GM19455 (cell line): ENCODE measurements around the gene FCHSD2.

Source experiments
- ATAC-seq: cut with Tn5 transposase; IDR thresholded peaks from one replicate; pipeline ENCODE4 v1.9.1; 2021; ENCODE audit not compliant: unreplicated experiment

FCHSD2 gene

DNA sequence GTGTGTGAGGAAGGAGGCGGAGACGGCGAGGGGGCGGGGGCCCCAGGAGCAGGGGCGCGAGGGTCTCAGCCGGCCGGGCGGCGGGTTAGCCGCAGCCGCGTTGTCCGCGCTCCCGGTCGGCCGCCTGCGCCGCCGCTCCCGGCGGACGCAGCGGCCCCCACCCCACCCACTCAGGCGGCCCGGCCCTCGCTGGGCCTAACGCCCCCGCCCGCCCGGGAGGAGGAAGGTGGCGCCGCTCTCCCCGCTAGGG, at the start of gene FCHSD2:
Gene FCHSD2, minus strand, starts transcription at position 191 of the 250 bp plus-strand sequence. CDS start 441 bp downstream, outside the sequence.
- ATAC-seq, result no peak

DNA sequence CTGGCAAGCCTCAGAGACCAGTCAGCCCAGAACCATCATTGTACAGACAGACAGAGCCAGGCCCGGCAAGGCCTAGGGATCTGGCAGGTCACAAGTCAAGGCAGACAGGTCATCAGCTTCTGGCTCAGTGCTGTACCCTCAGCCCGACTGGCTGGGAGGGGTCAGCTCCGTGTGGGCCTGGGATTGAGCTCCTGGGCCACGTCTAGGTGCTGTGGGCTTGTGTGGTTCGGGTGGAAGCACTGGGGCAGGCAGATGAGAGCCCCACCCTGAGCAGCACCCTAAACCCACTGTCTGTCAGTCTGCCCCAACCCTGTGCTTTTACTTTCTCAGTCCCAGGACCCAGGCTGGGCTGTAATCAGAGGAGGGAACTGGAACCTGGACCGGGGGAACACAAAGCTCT, 49.0 kb upstream of the FCHSD2 start:
- ATAC-seq, result no peak

DNA sequence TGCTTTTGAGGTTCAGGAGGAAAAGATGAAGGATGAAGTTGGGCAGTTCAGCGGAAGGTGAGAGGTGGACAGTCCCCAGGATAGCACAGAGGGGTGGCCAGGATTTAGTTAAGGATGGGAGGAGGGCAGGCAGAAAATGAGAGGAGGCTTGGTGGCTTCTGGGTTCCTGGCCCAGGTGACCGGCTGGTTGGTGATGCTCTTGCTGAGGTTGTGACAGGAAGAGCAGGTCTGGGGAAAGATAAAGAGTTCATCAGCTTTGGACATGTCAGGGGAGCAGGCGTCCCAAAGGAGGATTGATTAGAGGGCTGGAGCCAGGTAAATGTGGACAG, 48.4 kb upstream of the FCHSD2 start:
- ATAC-seq, result no peak

DNA sequence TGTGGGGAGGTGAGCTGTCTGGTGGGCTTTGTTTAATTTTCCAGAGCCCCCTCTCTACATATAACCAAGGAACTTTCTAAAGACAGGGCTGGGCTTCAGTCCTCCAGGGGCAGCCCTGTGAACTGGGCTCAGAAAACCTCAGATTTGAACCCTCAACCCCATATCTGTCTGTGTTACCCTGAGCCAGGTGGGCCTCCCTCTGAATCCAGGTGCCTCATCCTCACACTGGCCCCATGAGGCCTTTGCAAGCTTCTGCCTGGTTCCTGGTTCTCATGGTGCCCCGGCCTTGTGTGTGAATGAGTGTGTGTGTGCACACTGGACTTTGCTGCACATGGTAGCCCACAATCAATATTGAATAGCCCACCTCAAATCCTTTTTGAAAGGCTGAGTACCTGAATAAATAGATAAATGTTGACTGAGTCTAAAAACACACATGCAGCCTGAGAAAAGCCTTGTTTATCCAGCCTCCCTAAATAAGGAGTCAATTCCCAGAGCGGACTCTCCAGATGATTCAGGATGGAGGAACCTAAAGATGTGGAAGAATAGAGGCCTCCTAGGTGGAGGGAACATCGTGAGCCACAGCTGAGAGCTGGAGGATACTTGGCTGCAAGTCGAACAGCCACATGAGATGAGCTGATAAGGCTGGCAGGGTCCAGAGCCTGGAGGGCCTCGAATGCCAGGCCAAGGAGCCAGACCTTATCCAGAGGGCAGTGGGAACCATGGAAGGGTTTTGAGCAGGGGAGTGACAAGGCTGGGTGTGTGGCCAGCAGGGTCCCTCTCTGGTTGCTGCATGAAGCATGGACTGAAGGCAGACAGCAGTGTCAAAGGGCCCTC, 47.8 kb upstream of the FCHSD2 start:
- ATAC-seq, result no peak

DNA sequence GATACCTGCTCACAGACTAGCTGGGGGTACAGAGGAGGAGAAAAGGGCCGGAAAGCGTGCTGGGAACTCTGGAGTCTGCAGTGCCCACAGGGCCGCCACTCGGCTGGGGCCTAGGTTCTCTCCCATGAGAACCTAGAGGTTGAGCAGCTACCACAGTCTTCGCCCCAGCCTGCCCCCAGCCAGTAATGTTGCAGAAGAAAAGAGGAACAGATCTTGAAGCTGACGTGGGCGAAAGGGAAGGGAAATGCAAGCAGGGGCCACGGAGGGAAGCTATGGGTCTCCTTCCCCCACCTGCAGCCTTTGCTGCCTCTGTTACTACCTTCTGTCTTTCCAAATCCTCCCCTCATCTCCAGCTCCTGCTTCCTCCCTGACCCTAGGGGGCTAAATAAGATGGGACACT, 47.2 kb upstream of the FCHSD2 start:
- no peak for ATAC-seq

DNA sequence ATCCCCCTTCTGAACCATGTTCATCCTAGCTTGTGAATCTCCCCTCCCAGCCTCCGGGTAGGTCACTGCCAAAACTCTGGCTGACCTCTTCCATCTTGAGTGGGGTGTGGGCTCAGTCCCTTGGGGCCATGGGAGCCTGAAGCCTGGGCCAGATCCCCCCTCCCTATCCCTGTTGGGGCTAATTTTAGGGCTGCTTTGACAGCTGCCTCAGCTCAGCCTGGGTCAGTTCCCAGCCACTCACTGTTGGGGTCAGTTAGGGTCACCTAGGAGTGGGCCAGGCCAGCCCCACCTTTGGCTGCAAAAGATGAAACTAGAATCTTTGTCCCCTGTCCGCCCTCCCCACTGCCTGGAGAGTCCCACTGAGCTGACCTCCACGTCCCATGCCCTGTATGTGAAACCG, 46.2 kb upstream of the FCHSD2 start:
- ATAC-seq, result no peak

DNA sequence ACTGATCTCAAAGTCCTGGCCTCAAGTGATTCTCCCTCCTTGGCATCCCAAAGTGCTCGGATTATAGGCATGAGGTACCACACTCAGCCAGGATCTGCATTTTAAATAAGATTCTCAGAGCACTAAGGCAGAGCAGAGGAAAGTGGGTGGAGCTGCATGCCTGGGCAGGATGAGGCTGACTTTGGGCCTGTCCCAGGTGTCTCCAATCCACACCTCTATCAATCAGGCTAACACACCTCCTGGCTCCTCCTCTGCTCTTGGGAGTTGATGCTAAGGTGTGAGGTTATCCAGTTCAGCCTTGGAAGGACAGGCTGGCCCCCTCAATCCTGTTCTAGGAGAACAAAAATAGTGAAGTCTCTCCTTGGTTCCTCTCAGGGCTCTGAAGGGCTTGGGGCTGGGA, 45.7 kb upstream of the FCHSD2 start:
- no peak for ATAC-seq

DNA sequence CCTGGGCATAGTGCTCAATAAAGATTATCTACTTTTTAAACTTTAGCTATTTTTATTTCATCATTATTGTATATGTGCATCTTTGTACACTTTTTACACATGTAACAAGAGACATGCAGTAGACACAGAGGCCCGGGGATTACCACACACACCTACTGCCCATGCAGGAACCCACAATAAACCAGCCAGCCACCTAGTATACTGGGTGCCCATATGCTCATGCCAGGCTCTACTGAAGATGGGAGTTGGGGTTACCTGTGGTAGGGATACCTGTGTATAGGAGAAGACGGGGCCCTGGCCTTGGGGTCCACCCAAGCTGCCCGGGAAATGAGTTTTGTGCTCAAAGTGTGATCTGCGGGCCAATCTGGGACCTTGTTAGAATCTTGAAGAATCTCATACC, 44.8 kb upstream of the FCHSD2 start:
- ATAC-seq, result no peak

DNA sequence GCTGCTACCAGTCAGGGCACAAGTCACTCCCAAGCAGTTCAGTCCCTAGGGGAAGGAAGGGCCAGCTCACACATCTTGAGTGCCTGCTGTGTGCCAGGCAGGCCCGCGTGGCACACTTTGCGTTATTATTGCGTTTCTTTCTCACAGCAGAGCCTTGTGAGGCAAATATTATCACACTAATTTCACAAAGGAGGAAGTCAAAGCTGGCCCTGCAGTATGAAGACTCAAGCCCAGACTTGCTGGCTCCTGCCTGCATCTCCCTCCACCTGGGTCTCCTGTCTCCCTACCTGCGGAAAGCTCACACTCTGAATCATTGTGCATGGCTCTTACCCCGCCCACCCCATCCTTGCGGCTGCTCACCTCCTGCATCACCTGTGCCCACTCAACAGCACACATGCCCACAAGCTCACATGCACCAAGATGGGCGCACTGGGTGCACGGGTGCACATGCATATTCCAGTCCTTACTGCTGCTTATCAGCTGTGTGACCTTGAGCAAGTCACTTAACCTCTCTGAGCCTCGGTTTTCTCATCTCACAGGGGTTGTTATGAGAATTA, 44.3 kb upstream of the FCHSD2 start:
- ATAC-seq, result no peak

DNA sequence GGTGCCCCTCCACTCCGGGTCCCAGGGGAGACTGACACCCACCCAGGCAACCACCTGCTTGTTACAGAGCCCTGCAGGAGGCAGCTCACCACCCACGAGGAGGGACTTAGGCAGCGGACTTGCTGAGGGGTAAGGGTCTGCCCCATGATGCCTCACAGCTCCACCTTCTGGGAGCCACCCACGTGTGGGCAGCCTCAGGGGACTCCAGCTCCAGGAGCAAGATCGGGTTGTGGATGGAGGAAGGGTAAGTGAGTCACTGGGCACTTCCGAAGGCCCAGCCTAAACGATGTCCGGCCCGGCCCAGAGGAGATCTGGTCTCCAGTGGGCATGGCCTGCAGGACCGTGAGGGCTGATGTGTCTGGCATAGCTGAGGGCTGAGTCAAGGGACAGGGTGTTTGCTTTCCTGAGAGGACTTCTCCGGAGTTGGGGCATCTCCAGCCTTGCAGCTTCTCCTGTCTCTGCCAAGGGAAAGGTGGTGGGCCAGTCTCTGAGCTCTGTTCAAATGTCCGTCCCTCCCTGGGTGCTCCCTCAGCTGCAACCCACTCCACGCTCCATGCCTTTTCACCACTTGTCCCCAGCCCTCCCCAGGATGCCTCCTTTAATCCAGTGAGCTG, 43.7 kb upstream of the FCHSD2 start:
- ATAC-seq, result no peak

DNA sequence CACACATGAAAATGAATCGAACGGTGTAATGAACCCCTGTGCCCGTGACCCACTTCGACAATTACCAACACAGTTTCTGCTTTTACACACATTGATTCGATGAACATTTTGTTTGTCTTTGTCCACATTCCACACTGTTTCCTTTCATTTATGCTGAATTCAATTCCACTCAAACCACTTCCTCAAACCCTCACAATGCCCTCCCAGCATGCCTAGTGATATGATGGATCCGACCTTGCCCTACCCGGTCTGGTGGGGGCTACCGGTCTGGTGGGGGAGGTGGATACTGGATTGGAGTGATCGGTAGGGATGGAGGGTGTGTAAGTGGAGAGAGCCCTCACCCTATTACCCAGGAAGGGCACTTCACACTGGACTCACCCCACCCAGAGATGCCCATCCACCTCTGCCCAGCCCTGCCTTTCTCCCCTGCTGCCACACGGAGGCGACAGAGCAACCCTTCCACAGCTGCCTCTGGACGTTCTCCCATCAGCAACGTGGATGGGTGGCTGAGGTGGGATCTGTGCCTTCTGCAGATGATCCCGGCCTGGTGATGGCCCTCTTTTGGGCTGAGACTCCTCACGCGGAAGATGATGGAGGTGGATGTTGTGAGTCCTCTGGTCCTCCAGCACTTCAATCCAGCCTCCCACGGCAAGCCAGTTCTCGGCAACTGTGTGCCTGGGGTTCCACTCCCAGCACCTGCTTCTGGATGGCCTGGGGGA, 43.0 kb upstream of the FCHSD2 start:
- no peak for ATAC-seq

DNA sequence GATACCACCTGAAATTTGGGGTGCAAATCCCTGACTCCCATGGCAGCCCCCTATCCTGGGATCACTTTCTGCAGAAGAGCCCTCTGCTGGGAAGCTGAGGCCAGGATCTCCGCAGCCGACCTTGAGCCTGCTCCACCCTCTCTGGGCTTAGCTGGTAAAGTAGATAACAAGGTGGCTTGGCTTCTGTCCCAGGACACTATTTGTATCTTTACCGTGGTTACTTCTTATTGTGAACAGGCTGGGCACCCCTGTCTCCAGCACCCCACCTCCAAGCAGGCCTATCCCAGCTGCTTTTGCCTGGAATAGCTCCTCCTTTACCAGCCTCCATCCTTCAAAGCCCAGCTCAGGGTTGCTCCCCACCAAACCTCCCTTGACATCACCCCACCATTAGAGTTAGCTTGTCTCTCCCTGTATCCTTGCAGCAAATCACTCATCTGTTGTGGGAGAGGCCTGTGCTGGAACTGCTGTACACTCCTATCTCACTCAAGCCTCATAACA, 40.8 kb upstream of the FCHSD2 start:
- no peak for ATAC-seq

DNA sequence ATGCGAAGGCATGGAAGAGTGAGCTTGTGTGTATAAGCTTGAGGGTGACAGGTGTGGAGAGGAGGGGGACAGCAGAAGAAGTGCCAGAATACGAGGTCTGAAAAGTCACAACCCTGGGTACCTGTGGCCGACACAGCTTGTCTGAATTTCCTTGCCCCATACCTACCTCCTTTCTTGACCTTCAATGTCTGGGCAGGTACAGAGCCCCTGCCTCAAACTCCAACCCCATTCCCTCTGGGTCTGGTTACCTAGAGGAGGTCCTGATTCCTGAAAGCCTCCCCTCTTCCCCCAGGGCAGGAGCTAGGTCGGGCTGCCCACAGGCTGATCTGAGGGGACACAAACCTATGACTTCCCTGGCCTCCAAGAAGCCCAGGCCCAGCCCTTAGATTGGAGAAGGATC, 36.6 kb upstream of the FCHSD2 start:
- ATAC-seq, result no peak

DNA sequence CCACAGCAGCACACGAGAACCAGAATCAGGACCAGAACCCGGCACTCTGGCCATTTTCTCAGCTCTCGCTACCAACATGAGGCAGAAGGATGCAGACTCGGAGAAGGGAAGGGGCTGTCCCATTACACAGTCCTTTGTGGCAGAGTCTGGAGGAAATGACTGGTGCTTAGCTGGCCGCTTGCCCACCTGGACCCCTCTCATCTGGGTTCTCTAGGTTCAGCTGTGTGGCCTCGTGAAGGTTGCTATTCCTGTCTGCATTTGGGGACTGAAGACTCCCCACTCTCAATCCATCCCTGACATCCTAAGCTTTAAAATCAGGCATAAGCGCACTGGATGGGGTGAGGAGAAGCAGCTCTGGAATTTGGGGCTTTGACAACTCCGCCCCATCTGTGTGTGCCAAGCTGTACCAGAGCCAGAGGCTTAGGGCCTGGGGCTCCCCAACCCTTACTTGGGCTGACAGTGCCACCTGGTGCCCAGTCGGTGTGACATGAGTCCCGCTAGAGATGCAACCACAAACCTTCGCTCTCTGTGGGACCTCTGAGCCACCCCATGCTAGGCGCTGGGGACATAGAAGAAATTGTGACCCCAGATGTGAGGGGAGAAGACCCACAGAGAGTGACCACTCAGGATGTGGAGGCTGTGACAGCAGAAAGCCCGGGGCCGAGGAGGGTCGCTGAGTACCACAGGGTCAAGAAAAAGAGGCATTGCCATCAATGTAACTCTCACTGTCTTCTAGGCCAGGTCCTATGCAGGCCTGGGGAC, 35.8 kb upstream of the FCHSD2 start:
- peak; percentile 76 for ATAC-seq

DNA sequence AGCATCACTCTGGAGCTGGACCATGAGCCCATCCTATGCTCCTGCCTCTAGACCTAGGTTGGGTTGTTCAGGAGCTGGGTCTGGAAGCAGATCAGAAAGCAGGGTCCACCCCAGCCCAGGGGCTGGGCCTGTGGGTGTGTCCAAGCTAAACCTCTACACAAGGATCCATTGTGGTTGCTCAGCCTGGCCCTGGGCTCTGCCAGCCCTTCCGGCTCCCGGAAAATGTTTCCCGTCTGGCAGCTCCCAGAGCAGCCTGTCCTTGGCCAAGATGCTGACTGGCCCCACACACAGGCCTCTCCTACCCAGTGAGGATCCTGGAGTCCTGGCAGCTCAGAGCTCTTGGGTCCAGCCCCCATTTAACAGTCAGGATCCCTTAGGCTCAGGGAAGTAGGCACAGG, 35.3 kb upstream of the FCHSD2 start:
- no peak for ATAC-seq

DNA sequence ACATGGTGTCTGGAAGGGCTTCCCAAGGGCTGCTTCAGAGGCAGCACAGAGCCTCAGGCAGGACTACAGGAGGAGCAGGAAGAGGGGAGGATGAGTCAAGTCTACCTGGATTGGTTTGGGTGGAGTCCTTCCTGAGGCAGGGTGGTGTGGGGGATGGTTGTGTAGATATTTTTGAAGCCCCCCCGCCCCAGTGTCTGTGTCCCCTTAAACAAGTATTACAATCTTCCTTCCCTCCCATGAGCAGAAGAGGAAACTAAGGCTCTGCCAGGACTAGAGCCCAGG, 34.7 kb upstream of the FCHSD2 start:
- ATAC-seq, result no peak

DNA sequence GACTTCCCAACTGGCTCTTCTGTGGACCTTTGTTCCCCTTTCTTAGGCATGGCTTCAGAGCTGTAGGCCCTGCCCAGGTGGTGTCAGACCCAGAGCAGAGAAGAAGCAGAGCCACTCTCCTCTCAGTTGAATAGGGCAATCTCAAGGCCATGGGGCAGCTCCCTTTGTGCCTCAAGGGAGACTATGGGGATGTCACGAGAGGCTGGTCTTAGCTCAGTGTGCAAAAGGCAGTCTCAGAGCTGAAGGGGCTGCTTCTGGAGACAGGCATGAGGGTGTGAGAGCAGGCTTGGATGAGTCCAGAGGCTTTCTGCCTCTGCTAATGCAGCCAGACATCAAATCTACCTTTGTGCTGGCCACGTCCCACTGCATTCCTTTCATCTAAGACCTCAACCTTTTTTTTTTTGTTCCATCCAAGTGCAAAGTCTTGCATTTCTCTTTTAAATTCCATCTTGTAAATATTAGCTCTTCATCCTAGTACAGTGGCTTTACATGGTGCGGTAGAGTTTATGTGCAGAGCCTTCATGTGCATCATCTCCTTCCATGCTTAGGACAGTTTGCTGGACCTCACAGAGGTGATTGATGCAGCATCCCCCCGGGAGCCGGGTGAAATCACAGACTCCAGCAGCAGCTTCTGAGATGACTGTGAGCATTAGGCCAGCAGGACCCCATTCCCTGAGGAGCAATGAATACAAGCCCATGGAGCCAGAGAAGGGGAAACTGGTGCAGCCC, 34.2 kb upstream of the FCHSD2 start:
- no peak for ATAC-seq

DNA sequence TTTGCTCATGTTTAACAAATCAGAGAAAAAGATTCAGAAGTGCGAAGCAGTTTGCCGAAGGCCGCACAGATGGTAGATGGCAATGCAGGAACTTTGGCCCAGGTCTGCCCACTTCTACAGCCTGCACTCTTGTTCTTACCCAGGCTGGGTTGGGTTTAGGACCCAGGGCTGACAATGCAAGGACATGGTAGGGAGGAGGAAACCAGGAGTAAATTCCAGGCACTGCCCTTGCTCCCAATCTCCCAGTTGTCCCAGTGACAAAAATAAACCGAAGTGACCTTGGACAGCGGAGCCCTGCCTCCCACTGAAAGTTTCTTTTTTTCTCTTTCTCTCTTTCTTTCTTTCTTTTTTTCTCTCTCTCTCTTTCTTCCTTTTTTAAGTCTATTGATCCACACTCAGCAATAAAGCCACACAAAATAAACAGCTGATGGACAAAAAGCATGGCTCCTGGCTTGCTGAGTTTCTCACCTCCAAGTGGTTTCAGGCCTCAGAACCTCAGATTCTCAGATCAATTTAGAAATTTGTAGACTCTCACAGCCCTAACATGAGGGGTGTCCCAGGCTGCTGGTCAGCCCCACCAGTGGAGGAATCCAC, 33.5 kb upstream of the FCHSD2 start:
- ATAC-seq, result no peak

DNA sequence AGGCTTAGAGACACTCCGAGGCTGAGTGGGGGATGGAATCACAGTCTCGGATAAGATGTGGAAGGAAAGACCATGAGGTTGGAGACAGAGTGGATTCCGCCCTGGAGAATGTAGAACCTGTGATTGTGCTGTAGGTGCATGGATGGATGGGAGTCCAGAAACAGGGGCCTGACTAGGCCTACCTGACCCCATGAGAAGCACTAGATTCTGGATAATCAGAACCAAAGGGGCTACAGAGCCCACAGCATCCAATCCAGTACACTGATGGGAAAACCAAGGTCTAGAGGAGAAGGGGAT, 32.3 kb upstream of the FCHSD2 start:
- no peak for ATAC-seq

DNA sequence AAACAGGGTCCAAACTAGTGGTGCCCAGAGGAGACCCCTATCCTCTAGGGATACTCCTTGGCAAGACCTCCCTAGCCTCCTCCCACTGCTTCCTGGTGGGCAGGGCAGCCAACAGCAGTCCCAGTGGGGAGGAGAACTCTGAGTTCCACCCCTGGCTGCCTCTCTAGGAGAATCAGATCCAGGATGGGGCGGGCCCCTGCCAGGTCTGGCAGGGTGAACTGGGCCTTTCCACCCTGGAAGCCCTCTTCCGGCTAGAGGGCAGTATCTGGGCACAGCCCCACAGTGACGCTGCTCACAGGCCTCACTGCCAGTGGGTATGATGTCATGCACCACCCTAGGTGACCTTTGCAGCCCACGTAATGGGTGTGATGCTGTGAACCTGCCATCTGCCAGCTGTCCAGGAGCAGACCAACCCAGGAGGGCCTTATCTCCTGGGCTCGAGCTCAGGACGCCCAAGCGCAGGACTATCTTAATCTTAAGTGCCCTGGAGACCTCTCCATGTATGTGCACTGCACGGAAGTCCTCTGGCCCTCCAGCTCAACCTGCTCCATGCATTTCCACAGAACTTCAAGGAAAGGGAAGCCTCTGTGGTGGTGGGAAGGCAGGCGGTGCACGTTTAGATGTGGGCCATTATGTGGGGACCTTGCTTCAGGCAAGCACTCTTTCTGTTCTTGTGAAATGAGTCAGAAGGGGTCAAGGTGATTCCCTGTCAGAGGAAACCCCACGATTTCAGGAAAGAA, 31.8 kb upstream of the FCHSD2 start:
- no peak for ATAC-seq
